Fibroblast of peridontal ligament (primary cell): Measurements from ENCODE around the gene NRP1.
"Not testable (repeated sequence)": the region's sequence is repeated elsewhere in the genome, so short reads cannot be mapped to it uniquely, and the experiment has no call there.

Experiments
- DNase-seq: peaks from one replicate; pipeline ENCODE4 v3.0.0-alpha.2; 2010; ENCODE audit errors: extremely low read depth

The NRP1 gene

DNA sequence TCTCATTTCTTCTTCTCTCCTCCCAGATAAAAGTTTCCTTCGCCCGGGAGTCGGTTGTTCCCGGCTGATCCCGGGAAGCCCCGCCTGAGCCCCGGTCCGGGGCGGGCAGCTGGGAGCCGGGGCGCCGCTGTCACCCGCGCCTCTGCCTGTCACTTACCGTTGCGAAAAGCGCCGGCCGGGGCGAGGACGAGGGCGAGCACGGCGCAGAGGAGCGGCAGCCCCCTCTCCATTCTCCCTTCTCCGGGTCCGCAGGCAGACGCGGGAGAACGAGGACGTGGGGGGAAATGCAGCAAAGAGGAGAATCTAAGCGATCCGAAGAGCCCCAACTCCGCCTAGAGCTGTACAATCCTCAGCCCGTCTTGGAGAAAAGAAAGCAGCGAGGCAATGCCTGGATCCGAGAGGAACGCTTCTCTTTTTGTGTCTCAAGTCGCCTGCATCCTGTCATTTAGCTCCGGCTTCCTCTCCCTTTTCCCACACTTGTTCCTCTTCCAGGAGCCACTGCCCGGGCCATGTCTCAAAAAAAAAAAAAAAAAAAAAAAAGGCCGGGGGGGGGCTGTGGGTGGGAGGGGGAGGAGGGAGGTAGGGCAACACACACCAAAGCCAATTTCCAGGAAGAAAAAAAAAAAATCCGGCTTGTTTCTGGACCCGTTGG, at the start of gene NRP1:
TSS of gene NRP1 (minus strand) at position 515 of the 652 bp plus-strand sequence. CDS start at position 230, 285 bp downstream.
- no peak for DNase-seq

GRCh38 chr10:33384201-33384600, 49.7 kb upstream of the NRP1 start:
- DNase-seq = not testable (repeated sequence)

GRCh38 chr10:33382921-33383713, 48.6 kb upstream of the NRP1 start:
- DNase-seq = peak; percentile 43

DNA sequence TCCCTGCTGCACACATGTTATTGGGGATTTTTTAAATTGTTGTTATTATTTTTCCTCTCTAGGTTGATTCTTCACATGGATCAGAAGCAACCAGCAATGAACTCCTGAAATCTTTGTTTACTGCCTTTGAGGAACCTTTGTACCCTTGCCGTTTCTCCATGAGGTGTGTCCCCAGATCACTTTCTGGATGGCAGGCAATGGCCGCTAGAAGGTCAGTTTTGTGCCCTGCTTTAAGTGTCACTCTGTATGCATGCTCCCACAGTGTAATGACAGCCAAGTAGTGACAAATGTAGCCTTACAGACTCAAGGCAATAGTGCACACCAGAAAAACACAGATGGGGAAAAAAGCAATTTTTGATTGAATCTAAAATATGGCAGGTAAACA, 47.7 kb upstream of the NRP1 start:
- no peak for DNase-seq

GRCh38 chr10:33381451-33382215, 47.2 kb upstream of the NRP1 start:
- DNase-seq = peak; percentile 97

DNA sequence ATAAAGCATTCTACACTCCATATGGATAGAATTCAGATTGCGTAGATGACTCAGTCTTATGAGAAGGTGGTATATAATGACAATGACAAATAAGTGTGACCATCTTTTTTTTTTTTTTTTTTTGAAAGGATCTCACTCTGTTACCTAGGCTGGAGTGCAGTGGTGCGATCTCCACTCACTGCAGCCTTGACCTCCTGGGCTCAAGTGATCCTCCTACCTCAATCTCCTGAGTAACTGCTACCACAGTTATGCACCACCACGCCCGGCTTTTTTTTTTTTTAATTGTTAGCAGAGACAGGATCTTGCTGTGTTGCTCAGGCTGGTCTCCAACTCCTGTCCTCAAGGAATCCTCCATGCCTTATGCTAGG, 43.2 kb upstream of the NRP1 start:
- DNase-seq = peak; percentile 66

DNA sequence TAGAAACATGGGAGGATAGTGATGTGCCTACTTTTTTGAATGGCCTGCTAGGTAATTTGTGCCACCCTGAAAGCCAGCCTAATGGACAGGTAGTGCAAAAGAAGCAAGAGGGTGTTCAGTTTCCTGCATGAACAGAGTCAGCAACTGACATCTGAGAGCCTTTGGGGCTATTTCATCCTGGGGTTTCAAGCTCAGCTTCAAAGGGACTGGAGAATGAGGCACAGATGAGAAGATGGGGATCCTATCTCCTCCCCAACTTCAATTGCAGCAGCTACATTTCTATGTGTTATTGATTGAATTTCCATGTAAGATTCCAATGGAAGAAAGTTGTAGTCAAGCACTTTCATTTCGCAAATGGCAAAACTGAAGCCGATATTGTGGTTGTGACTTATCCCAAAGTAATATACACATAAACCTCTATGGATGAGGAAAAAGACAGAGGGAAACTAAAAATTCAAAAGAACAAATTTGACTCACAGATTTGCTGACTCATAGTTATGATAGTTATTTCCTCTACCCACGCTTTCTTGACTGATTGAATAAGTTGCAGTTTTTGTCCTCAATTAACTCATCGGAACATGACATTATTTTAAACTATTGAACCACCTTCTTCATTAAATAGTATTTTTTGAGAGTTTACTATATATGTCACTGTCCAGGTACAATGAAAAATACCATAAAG, 42.6 kb upstream of the NRP1 start:
- DNase-seq = peak; percentile 87

- peak; percentile 34 for DNase-seq
Measured at GRCh38 chr10:33376476-33376875, 42.0 kb upstream of the NRP1 start.

GRCh38 chr10:33373263-33373662, 38.8 kb upstream of the NRP1 start:
- DNase-seq = no peak

- DNase-seq = no peak
Measured at GRCh38 chr10:33371234-33371633, 36.8 kb upstream of the NRP1 start.

DNA sequence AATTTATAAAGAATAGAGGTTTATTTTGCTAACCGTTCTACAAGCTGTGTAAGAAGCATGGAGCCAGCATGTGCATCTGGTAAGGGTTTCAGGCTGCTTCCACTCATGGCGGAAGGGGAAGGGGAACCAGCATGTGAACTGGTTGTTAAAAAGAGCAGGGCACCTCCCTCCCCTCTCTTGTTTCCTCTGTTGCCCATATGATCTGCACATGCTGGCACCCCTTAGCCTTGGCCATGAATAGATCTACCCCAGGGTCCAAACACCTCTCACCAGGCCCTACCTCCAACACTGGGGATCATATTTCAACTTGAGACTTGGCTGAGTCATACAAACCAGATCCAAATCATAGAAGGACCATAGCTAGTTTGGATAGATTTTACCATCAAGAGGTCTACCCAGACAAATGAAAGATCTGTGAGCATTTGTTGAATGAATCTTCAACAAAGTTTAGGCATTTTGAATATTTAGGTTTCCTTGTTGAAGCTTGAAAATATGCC, 36.0 kb upstream of the NRP1 start:
- DNase-seq = no peak

DNA sequence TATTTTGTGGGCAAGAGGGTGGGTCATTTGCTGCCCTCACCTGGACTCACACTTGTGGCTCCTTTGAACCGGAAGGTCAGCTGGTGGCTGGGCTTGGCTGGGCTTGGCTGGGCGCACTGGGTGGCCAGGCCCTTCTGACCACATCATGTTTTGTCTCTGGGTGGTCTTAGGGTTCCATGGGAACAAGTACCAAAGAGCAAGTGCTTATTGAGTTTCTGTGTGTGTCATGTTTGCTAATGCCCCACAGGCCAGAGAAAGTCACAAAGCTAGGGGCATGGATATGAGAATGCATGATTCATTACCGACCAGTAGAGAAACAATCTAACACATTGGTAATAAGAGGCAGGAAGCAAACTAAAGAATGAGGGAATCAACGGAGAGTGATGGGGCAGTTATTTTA, 33.6 kb upstream of the NRP1 start:
- DNase-seq = no peak

- DNase-seq = peak; percentile 95
Measured at GRCh38 chr10:33365871-33366411, 31.5 kb upstream of the NRP1 start.

DNA sequence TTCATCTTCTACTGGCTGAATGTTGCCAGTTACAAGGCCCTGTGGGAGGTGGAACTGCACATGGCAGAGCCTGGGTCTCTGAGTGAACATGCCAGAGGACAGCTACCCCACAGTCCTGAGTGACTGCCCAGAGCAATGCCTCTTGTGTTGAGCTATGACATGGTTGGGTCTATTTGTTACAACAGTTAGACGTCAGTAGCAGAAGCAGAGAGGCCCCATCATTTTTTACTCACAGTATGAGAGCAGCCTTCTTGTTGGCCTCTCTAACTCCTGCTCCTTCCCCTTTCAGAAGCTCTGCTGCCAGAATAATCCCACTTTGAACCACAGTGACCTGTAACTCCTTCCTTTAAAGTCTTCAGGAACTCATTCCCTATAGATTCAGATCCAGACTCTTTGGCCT, 30.8 kb upstream of the NRP1 start:
- no peak for DNase-seq

DNA sequence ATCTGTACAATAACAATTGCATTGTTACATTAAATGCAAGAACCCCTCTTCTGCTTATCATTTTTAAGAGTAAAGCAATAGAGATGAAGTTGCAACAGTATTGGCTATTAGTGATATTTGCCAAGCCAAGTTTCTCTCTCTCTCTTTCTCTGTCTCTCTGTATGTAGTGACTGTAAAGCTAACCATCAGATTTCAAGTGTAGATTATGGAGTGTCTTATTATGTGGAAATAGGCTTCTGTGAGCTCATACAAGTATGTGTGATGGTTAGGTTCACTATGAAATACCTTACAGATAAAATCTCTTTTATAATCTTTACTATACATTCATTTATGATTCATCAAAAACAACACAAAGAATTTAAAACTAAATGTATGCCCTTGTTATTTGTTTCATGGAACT, 28.6 kb upstream of the NRP1 start:
- DNase-seq = no peak

- DNase-seq = no peak
Measured at GRCh38 chr10:33358016-33358415, 23.5 kb upstream of the NRP1 start.

GRCh38 chr10:33355274-33355673, 20.8 kb upstream of the NRP1 start:
- no peak for DNase-seq

DNA sequence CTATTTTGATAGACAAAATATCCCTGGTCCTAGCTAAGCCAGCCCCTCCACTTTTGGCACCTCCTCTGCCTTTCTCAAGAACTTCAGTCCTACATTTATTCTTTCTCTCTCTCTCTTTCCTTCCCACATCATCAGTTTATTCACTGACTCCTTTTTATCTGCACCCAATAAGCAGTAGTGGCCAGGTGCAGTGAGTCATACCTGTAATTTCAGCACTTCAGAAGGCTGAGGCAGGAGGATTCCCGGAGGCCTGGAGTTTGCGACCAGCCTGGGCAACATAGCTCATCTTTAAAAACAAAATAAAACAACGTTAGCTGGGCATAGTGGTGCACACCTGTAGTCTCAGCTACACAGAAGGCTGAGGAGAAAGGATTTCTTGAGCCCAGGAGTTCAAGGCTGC, 19.4 kb upstream of the NRP1 start:
- no peak for DNase-seq

- no peak for DNase-seq
Measured at GRCh38 chr10:33353334-33353733, 18.9 kb upstream of the NRP1 start.

DNA sequence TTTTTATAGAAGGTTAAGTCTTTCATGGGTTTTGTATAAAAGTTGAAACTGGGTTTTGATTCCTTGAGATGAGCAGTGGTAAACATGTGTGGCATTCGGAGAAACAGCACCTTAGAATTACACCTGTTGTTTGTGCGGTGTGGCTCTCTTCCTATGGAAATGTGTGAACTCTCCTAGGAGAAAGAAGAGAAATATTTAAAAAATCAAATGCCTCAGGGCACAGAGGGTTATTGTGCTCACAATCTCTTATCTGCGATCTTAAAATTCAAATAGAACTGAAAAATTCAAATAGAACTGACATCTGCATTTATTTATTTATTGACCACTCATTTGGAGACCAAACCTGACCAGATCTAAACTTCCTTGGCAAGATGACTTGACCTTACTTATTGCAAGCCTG, 18.1 kb upstream of the NRP1 start:
- DNase-seq = no peak

DNA sequence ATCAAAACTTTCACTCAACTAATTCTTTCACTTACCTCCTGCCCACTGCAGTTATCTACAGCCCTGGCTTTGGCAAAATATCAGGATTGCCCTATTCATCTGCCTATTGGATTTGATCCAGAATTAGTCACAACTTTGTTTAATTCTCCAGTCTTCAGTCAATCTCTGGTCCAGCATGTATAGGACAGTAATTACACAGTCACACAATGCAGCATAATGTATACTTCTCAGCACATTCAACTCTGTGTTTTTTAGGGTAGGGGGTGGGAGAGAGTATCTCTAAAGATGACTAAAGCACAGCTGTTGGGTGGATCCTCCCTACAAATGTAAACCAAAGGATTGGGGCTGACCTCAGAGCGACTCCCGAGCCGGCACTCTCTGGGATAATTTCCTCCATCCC, 17.7 kb upstream of the NRP1 start:
- peak; percentile 73 for DNase-seq

DNA sequence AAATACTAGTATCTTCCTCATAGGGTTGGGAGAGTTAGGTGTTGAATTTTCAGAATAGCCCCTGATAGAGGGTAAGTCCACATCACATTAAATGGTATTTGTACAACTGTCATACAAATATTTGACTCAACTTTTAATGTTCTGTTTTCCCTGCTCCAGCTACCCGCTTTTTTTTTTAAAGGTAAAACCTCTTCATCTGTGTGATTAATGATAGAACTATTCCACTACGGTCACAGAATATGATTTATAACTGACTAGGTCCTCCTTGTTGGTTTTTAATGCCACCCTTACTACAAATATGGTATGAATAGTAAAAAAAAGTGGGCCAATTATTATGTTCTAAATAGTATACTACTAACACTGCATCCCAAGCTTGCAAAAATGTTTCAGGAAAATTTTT, 15.6 kb upstream of the NRP1 start:
- no peak for DNase-seq
